Measurements from ENCODE around the gene ZC2HC1B.
"Not testable (repeated sequence)": the region's sequence is repeated elsewhere in the genome, so short reads cannot be mapped to it uniquely, and the experiment has no call there.

ZC2HC1B gene

DNA sequence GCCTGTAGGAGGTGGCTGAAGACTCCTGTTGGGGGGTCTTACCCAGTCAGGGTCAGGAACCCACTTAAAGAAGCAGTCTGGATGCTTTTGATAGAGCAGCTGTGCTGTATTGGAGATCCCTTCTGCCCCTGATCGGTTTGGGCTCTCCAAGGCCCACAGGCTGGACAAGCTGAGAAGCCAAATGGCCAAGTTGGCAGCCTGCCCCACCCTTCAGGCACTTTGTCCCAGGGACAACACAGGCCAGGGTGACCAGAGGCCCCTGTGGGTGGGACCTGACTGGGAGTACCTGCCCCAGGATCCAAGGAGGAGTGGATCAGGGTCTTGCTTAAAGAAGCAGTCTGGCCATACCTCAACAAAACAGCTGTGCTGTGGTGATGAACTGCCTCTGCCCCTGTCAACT lies 48.4 kb downstream of the ZC2HC1B start:
- H3K4me3 ChIP-seq (ENCODE audit: low read depth, low read length): no peak overlapping the region
- DNase-seq (ENCODE audit: low read depth): no peak

- not testable (repeated sequence) for DNase-seq (ENCODE audit: low read depth); H3K4me3 ChIP-seq (ENCODE audit: low read depth, low read length)
Observed at GRCh38 chr6:143917026-143917425, 52.8 kb downstream of the ZC2HC1B start.

DNA sequence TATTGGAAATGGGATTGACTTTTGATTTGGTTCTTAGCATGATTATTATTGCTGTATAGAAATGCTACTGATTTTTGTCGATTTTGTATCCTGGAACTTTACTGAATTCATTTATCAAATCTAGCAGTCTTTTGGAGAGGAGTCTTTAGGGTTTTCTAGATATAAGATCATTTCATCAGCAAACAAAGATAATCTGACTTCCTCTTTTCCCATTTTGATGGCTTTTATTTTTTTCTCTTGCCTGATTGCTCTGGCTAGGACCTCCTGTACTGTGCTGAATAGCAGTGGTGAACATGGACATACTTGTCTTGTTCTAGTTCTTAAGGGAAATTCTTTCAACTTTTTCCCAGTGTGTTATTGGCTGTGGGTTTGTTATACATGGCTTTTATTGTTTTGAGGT lies 64.6 kb downstream of the ZC2HC1B start:
- DNase-seq (ENCODE audit: low read depth): no peak

DNA sequence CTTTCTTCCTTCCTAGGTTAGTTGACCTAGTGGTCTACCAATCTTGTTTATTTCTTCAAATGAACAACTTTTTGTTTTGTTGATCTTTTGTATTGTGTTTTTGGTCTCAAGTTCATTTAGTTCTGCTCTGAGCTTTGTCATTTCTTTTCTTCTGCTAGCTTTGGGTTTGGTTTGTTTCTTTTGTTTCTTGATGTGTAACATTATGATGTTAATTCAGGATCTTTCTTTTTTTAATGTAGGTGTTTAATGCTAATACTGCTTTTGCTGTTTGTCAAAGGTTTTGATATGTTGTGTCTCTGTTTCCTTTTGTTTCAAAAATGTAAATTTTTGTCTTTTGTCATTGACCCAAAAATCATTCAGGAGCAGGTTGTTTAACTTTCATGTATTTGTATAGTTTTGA lies 65.7 kb downstream of the ZC2HC1B start:
- no peak for DNase-seq (ENCODE audit: low read depth)
- no peak overlapping the region for H3K4me3 ChIP-seq (ENCODE audit: low read depth, low read length)

More for the DNA sequence above, 64.6 kb downstream of the ZC2HC1B start:
- H3K4me3 ChIP-seq (ENCODE audit: low read depth, low read length): no peak overlapping the region

DNA sequence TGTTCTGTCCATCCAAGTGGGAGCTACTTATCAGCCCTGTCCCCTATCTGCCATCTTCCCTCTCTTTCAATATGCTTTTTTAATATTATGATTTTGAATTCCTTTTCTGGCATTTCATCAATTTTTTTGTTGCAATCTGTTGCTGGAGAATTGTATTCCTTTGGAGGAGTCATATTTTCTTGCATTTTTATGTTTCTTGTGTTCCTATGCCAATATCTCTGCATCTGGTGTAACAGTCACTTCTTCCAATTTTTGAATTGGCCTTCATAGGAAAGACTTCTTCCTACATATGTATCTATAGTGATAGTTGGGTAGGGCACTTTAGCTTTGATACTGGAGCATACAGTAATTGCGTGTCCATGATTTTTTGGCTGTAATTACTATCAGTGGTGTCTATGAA lies 70.1 kb downstream of the ZC2HC1B start:
- H3K4me3 ChIP-seq (ENCODE audit: low read depth, low read length): no peak overlapping the region
- no peak for DNase-seq (ENCODE audit: low read depth)

- H3K4me3 ChIP-seq (ENCODE audit: low read depth, low read length): no peak overlapping the region
- DNase-seq (ENCODE audit: low read depth): no peak
Observed at GRCh38 chr6:143934867-143935266, 70.6 kb downstream of the ZC2HC1B start.

DNA sequence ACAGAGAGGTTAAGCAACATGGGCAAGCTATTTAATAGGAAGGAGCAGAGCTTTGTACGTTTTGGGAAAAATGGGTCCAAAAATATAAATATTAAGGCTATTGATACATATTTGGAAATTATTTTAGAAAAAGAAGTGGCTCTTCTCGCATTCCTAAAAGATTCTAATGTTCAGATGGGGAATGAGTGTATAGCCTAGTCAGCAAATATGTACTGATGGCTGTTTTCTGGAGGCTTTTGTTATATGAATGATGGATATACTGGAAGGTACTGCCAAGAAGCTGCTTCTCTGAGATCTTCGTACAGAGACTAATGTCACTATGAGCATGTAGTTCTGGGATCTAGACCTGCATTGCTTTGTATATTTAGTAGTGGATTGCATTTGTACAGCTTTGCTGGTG lies 72.1 kb downstream of the ZC2HC1B start:
- no peak overlapping the region for H3K4me3 ChIP-seq (ENCODE audit: low read depth, low read length)
- DNase-seq (ENCODE audit: low read depth): no peak

DNA sequence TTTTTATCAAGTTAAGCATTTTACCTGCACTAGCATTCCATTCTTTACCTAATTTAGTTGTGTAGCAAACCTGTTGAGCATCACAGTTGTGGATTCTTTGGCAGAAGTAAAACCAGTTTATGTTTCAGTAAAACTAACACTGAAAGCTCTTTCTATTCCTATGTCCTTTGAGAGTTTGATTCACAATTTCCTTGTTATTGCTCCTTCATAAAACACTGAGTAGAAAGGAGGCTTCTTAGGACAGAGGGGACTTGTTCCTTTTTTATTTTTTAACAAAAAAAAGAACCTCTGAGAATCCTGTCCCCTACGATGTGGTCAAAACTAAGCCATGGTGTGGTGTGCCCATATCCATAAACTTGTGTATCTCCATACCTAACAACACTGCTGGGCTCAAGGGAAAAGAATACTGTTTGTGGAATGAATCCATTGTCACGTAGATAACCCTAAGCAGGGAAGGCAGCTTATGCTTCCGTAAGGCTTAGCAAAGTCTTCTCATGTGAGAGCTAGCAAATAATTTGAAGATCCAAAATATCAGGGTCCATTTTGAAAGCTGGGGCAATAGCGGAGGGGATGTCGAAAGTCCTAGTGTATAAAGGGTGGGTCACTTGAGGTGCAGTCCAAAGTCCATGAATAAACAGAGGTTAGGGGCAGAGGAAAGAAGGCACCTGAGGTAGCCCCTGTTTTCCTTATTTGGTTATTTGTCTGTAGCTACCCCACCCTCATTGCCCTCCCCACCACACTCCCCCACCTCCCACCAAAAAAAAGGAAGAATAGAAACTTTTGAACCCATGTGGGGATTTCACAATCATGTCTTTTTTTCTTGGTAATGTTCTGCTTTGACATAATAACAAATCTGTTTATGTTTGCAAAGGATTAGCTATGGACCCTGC lies 72.7 kb downstream of the ZC2HC1B start:
- no peak overlapping the region for H3K4me3 ChIP-seq (ENCODE audit: low read depth, low read length)
- no peak for DNase-seq (ENCODE audit: low read depth)

GRCh38 chr6:143937668-143937970 lies 73.3 kb downstream of the ZC2HC1B start:
- no peak for DNase-seq (ENCODE audit: low read depth)
- H3K4me3 ChIP-seq (ENCODE audit: low read depth, low read length): no peak overlapping the region

DNA sequence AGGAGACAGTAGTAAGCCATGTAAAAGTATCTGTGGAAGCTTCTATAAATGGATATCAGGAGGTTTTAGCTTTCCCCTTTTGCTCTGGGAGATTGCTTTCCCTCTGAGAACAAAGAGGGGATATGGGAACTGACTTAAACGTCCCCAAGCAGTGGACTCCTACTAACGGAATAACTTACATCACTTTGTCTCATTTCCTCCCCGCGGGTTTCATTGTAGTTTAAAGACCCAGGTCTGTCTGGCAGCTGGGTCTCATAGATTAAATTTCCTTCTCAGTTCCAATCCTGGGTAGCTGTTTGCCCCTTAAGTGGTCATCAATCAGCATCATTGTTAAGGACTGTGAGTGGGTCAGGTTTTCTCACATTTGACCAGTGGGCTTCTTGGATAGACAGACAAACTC lies 75.1 kb downstream of the ZC2HC1B start:
- no peak for DNase-seq (ENCODE audit: low read depth)

GRCh38 chr6:143940011-143940597 lies 75.8 kb downstream of the ZC2HC1B start:
- DNase-seq (ENCODE audit: low read depth): no peak
- no peak overlapping the region for H3K4me3 ChIP-seq (ENCODE audit: low read depth, low read length)

More for the DNA sequence above, 75.1 kb downstream of the ZC2HC1B start:
- no peak overlapping the region for H3K4me3 ChIP-seq (ENCODE audit: low read depth, low read length)

DNA sequence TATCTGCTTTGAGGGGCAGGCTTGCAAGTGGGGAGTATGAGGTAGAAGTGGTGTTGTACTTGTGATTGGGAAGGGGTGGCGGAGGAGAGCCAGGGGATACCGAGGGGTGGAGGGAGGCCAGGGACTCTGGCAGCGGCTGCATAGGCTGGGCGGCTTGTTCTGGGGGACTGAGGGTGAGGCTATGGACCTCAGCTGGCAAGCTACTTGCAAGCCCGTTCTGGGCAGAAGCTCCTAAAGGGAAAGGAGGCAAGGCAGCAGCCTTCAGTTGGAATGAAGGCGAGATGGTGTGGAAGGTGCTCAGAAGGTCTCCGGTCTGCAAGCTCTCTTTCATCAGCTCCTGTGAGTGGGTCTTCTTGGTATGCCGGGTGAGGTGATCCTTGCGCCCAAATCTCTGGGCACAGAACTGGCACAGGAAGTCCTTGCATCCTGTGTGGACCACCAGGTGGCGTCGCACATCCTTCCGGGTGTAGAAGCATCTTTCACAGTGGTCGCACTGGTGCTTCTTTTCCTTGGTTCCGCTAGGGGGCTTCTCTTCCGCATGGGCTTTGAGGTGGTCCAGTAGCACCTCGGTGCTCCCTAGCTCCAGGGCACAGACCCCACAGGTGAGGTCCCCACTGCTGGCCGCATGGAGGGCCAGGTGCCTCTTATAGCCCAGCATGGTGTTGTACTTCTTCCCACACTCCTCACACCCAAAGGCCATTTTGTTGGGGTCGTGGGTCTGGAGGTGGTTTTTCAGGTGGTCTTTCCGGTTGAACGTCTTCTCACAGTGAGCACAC lies 77.8 kb downstream of the ZC2HC1B start:
- no peak for DNase-seq (ENCODE audit: low read depth)
- no peak overlapping the region for H3K4me3 ChIP-seq (ENCODE audit: low read depth, low read length)

DNA sequence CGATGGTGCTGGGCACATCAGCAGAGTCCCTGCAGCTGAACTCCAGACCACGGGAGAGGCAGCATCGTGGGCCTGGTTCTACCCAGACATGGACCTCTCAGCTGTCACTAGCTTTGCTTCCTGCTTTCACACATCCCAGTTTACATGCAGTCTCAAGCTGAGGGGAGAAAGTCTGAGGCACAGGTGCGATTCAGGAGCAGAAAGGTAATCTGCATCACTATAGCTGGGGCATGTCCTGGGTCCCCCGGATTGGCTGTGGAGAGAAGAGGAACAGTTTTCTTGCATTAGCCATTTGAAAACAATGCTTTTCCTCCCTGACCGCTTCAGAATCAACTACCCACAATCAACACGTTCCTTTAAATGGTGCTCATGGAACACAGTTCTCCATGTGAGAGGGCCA lies 83.9 kb downstream of the ZC2HC1B start:
- DNase-seq (ENCODE audit: low read depth): no peak

DNA sequence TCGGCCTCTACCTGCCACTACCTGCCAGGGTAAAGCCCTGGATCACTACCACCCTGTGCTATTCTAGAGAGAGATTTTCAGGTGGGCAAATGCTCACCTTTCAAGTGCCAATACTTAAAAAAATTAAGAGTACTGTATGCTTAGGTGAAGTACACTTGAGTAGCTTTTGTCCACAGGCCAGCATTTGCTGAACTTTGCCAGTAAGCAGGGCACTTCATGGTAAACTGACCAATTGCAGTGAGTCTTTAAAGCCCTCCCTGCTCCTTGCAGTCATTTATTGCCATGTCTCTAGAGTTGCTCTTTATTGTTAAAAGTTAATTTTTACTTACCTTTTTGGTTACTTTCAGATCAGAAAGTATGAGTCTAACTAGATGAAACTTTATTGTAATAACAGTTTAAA lies 85.3 kb downstream of the ZC2HC1B start:
- H3K4me3 ChIP-seq (ENCODE audit: low read depth, low read length): no peak overlapping the region
- DNase-seq (ENCODE audit: low read depth): no peak

More for the DNA sequence above, 83.9 kb downstream of the ZC2HC1B start:
- H3K4me3 ChIP-seq (ENCODE audit: low read depth, low read length): no peak overlapping the region

GRCh38 chr6:143949962-143950361 lies 85.7 kb downstream of the ZC2HC1B start:
- no peak overlapping the region for H3K4me3 ChIP-seq (ENCODE audit: low read depth, low read length)
- DNase-seq (ENCODE audit: low read depth): no peak

- H3K4me3 ChIP-seq (ENCODE audit: low read depth, low read length): no peak overlapping the region
- DNase-seq (ENCODE audit: low read depth): no peak
Observed at GRCh38 chr6:143950875-143951274, 86.6 kb downstream of the ZC2HC1B start.

GRCh38 chr6:143952060-143952778 lies 87.9 kb downstream of the ZC2HC1B start:
- no peak for DNase-seq (ENCODE audit: low read depth)
- no peak overlapping the region for H3K4me3 ChIP-seq (ENCODE audit: low read depth, low read length)

DNA sequence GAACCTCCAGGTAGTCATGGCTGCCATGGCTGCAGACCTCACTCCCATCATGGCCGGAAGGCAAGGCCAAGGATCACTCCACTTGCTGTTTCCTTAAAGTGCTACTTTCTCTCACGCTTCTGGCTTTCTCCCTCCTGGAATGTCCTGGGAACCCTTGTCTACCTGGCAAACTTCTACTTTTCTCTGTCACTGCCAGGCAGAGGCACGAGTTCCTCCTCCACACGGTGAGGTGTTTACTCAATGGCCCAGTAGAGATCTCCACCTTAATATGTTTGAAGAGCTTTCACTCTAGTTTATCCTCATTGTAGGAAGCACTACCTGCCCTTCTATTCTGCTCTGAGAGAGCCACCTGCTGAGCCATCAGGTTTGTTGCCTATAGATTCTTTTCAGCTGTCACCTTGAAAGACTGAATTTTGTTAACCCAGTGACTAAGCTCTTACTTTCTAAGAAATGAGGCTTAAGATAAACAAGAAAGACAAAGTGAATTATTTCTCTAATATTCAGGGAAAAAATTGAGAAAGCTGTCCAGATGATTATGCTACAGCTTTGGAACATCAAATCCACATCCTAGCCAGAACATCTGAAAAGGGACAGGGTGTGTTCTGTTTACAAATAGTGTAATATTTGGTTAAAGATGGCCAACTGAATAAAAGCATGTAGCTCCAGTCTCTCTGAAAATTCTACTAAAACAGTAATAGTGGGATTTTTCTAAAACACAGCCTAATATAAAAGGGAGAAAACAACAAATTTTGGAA lies 88.8 kb downstream of the ZC2HC1B start:
- no peak for DNase-seq (ENCODE audit: low read depth)
- no peak overlapping the region for H3K4me3 ChIP-seq (ENCODE audit: low read depth, low read length)

- DNase-seq (ENCODE audit: low read depth): no peak
Observed at GRCh38 chr6:143953922-143954321, 89.6 kb downstream of the ZC2HC1B start.

More at GRCh38 chr6:143953922-143954321, 89.6 kb downstream of the ZC2HC1B start:
- H3K4me3 ChIP-seq (ENCODE audit: low read depth, low read length): no peak overlapping the region

Measured in skeletal muscle cell (primary cell).